ENCODE measurements around the gene RAD23B. TPM values are rescaled to one million over a fixed set of nuclear protein-coding genes. Genes with fewer than 3 reads are reported as not detected.
"Not testable (repeated sequence)": the region's sequence is repeated elsewhere in the genome, so short reads cannot be mapped to it uniquely, and the experiment has no call there.

The RAD23B gene
- 104 TPM for total RNA-seq
- long read RNA-seq, full-length matches to known transcripts = 1 of 8 reads
- long read RNA-seq, partial matches to known transcripts = 2 of 8 reads
- long read RNA-seq, other reads (novel, unspliced or antisense) = 5 of 8 reads

- intact Hi-C loops (cut with micrococcal nuclease) = no loop called here
- ATAC-seq (peak; percentile 98), DNase-seq (peak; percentile 99)
These were observed at the start of gene RAD23B for GRCh38 chr9:107282759-107283622. Gene RAD23B (plus strand): TSS chr9:107283279. CDS start chr9:107283630, 351 bp downstream.

DNA sequence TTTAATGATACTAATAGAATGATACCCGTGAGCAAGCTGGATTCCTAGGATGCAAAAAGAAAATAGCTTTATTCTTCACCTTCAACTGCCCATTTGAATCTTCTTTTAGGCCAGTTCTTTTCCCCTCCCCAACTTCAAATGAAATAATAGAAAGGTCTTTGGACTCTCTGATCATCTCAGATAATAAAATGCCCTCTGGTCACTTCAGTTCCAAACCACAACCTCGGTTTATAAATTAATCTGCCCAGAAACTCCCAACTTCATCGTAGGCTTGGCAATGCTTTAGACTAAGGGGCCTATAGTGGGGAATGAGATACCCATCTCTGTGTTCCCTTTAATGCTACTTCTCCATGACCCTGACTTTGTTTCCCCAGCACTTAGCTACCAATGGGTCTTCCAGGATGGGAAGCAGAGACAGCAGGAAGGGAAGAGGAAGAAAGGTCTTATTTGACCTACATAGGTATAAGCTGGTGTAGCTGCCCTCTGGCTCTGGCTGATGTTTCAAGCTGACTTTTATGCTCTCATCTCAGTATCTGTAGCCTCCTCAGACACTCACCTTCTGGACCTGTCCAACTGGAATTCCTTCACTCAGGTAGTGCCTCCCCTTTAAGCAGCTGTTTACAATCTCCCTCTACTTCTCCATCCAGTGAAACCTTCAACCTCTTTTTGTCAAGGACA, 47.2 kb upstream of the RAD23B start:
- ATAC-seq = no peak
- intact Hi-C loops (cut with micrococcal nuclease) = no loop called here

DNA sequence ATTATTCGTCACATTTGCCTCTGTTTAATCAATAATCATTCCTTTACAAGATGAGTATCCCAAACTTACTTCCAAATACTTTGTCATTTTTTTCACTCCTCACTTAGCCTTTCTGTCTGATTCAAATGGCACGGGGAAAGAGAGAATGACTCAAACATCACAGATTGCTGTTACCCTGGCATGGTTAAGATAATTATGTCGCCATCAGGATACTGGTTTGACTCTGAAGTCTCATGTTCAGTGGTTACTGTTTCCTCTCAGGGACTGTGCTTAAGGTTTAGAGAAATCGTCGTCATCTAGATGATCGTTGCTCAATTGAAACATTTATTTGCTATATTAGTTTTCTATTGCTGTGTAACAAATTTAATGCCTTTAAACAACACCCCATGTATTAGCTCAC, 45.2 kb upstream of the RAD23B start:
- intact Hi-C loops (cut with micrococcal nuclease) = no loop called here
- DNase-seq (no peak), ATAC-seq (no peak)

More for the DNA sequence above, 47.2 kb upstream of the RAD23B start:
- no peak for DNase-seq

DNA sequence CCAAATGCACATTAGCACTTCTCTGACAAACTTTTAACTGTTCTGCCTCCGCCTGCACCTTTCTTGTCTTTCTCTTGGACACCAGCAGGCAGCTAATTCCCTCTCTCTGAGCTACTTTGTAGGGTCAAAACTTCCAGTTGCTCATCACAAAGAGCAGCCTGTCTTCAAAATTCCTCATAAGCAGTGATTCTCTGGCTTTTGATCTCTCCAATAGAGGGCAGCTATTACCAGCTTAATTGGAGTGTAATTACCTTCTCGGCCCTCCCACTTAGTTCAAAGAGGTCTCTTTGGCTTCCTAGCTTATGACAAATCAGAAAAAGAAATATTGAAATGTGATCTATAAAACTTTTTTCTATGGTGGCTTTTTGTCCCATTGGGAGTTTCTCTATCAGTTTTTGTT, 43.6 kb upstream of the RAD23B start:
- intact Hi-C loops (cut with micrococcal nuclease) = no loop called here
- ATAC-seq (peak; percentile 43), DNase-seq (no peak)

DNA sequence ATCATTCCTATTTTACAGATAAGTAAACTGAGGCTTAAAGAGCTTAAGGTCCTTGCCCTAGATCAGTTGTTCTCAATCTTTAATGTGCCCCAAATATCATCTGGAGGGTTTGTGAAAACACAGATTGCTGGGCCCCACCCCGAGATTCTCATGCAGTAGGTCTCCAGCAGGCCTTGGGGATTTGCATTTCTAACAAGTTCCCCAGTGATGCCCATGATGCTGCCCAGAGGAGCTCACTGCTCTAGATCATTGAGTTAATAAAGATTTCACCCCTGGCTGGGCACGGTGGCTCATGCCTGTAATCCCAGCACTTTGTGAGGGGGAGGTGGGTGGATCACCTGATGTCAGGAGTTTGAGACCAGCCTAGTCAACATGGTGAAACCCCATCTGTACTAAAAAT, 42.8 kb upstream of the RAD23B start:
- no peak for DNase-seq
- no peak for ATAC-seq
- intact Hi-C loops (cut with micrococcal nuclease) = loop anchor here (10.0 kb wide), 1 partner anchor 95 kb away; no protein-coding TSS in a partner anchor

DNA sequence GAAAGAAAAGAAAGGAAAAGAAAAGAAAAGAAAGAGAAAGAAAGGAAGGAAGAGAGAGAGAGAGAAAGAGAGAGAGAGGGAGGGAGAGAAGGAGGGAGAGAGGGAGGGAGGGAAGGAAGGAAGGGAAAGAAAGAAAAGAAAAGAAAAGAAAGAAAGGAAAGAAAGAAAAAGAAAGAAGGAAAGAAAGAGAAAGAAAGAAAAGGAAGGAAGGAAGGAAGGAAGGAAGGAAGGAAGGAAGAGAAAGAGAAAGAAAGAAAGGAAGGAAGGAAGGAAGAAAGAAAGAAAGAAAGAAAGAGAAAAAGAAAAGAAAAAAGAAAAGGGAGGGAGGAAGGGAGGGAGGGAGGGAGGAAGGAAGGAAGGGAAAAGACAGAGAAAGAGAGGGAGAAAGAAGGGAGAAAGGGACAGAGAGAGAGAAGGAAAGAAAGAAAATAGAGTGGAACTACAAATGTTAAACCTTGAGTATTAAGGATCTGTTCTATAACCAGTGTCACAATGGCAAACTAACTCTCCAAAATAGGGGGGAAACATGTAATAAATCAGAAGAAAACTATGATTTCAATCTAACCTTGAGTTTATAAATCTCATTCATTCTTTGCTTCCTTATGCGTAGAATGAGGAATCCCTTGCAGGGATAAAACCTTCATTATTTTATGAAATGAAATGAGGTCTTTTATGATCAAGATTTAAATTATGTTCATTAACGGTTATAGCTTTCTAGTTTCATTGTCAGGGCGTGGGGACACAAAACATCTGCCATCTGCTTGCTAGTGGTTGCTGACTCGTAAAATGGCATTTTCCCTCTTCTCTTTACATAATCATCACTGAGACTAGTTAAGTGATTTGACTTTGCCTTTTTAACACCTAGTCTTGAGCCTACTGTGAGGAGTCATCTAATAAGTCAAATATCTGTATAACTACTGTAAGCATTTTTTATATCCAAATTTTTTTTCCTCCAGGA, 40.7 kb upstream of the RAD23B start:
- intact Hi-C loops (cut with micrococcal nuclease) = loop anchor here (10.0 kb wide), 1 partner anchor 92 kb away; no protein-coding TSS in a partner anchor
- no peak for DNase-seq
- no peak for ATAC-seq

GRCh38 chr9:107243742-107244141, 39.3 kb upstream of the RAD23B start:
- intact Hi-C loops (cut with micrococcal nuclease) = loop anchor here (10.0 kb wide), 1 partner anchor 91 kb away; no protein-coding TSS in a partner anchor
- no peak for DNase-seq
- no peak for ATAC-seq

GRCh38 chr9:107246259-107247254, 36.5 kb upstream of the RAD23B start:
- ATAC-seq = no peak
- no peak for DNase-seq
- intact Hi-C loops (cut with micrococcal nuclease) = loop anchor here (10.0 kb wide), 1 partner anchor 88 kb away; no protein-coding TSS in a partner anchor

DNA sequence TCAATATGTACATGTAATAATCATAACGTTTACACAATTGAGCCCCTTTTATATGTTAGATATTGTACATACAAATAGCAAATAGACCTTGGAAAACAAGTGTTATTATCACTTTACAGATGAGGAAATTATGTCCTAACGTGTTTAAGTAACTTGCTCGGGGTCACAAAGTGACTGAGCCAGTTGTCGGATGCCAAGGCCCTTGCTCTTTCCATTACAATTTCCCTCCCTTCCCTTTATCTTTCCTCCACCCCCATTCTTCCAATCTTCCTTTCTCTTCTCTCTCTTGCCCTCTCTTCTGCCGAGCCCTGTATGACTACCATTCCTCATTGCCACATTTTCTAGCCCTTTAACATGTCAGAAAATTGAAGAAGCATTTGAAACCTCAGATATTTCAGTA, 34.4 kb upstream of the RAD23B start:
- intact Hi-C loops (cut with micrococcal nuclease) = loop anchor here (10.0 kb wide), 1 partner anchor 86 kb away; no protein-coding TSS in a partner anchor
- DNase-seq = no peak
- ATAC-seq = no peak

GRCh38 chr9:107249131-107249533, 33.9 kb upstream of the RAD23B start:
- intact Hi-C loops (cut with micrococcal nuclease) = loop anchor here (10.0 kb wide), 1 partner anchor 86 kb away; no protein-coding TSS in a partner anchor
- ATAC-seq (no peak), DNase-seq (no peak)

GRCh38 chr9:107249665-107250285, 33.3 kb upstream of the RAD23B start:
- ATAC-seq (no peak), DNase-seq (no peak)
- intact Hi-C loops (cut with micrococcal nuclease) = loop anchor here (10.0 kb wide), 1 partner anchor 85 kb away; no protein-coding TSS in a partner anchor

DNA sequence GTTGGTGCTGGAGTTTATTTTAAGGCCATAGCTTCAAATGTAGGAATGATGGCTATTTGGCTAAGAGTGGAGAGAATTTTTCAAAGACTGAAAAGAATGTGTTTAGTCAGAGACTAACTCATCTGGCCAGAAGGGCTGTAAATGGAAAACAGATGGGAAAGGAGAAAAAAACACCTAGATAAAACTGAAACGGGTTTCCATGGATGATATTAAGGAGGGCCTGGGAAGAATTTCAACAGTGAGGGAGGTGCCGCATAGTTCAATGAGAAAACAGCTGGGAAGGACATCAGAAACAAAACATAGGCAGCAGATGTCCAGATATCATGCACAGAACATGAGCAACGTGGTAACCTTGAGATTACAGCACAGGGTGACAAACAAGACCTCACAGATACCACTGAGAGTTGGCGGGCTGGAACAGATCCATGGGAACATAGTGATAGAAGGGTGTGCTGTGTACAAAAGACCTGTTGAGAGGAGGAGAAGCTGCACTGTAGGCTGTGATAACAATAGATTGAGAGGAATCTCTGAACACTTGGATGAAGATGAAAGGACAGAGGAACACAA, 31.2 kb upstream of the RAD23B start:
- intact Hi-C loops (cut with micrococcal nuclease) = no loop called here
- DNase-seq (peak; percentile 70), ATAC-seq (peak; percentile 98)

GRCh38 chr9:107258919-107259318, 24.2 kb upstream of the RAD23B start:
- intact Hi-C loops (cut with micrococcal nuclease) = no loop called here
- no peak for DNase-seq
- no peak for ATAC-seq

DNA sequence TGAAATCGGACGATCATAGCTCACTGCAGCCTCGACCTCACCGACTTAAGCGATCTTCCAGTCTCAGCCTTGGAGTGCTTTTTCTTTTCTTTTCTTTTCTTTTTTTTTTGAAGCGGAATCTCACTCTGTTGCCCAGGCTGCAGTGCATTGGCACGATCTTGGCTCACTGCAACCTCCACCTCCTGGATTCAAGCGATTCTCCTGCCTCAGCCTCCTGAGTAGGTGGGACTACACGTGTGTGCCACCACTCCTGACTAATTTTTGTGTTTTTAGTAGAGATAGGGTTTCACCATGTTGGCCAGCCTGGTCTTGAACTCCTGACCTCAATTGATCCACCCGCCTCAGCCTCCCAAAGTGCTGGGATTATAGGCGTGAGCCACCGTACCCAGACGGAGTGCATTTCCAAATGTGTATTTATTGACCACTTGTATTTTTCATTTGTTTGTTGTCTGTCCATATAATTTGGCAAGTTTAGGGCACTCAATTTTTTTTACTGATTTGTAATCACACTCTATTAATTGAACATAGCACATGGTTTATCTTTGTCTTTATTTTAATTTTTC, 23.2 kb upstream of the RAD23B start:
- intact Hi-C loops (cut with micrococcal nuclease); ATAC-seq; DNase-seq: not testable (repeated sequence)

DNA sequence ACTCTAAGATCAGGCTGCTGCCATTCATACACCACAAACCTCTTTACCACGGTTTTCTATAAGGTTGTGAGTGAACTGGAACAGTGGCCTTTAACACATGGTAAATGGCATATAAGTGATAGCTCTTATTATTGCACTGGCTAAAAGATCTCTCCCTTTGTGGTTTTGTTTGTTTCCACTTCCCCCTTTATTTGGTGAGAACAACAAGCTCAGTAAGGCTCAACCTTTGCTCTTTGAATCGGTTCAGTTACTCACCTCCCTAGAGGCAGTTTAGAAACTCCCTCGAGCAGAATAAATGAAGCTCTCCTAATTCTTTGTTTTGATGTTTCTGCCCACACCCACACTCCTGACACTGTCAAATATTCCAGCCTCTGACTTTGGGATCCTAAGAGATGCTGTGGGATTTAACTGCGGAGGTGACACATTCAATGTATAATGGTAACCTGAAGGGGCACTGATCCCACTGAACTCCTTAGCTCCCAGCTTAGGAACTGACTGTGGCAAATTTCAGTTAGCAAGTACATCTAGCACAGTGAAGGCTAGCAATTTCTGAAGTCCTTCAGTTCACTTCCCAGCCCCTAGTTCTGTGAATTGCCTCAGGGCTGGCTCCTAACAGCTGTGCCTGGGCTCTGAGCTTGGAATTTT, 22.5 kb upstream of the RAD23B start:
- intact Hi-C loops (cut with micrococcal nuclease) = no loop called here
- ATAC-seq = no peak

DNA sequence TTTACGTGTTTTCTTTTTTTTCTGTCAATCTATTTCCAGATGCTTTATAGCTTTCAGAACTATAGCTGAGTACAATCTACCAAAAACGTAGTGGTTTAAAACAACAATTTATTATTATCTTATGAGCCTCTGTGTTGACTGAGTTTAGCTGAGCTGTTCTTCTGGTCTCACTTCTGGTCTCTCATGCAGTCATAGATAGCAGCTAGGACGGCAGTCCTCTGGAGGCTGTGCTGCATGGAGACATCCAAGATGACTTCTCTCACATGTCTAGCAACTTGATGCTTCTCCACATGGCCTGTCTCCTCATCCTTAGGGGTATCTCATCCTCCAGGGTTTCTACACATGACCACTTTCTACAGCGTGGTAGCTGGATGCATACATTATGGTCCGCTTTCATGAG, 22.0 kb upstream of the RAD23B start:
- DNase-seq (no peak), ATAC-seq (no peak)
- intact Hi-C loops (cut with micrococcal nuclease) = no loop called here

More for the DNA sequence above, 22.5 kb upstream of the RAD23B start:
- no peak for DNase-seq

Data from left ventricle myocardium superior (tissue), 1 donor.